HG03439 (cell line): ENCODE results near the gene RBM5.

Experiments
- ATAC-seq: cut with Tn5 transposase; IDR thresholded peaks from one replicate; pipeline ENCODE4 v1.9.1; 2021; ENCODE audit warnings: mild to moderate bottlenecking, moderate library complexity; ENCODE audit not compliant: unreplicated experiment

RBM5 gene

GRCh38 chr3:50158530-50159146 lies 69.9 kb downstream of the RBM5 start:
- no peak for ATAC-seq

- no peak for ATAC-seq
Observed at GRCh38 chr3:50160561-50160983, 71.9 kb downstream of the RBM5 start.

GRCh38 chr3:50161320-50161719 lies 72.6 kb downstream of the RBM5 start:
- no peak for ATAC-seq

- no peak for ATAC-seq
Observed at GRCh38 chr3:50162034-50162883, 73.5 kb downstream of the RBM5 start.

DNA sequence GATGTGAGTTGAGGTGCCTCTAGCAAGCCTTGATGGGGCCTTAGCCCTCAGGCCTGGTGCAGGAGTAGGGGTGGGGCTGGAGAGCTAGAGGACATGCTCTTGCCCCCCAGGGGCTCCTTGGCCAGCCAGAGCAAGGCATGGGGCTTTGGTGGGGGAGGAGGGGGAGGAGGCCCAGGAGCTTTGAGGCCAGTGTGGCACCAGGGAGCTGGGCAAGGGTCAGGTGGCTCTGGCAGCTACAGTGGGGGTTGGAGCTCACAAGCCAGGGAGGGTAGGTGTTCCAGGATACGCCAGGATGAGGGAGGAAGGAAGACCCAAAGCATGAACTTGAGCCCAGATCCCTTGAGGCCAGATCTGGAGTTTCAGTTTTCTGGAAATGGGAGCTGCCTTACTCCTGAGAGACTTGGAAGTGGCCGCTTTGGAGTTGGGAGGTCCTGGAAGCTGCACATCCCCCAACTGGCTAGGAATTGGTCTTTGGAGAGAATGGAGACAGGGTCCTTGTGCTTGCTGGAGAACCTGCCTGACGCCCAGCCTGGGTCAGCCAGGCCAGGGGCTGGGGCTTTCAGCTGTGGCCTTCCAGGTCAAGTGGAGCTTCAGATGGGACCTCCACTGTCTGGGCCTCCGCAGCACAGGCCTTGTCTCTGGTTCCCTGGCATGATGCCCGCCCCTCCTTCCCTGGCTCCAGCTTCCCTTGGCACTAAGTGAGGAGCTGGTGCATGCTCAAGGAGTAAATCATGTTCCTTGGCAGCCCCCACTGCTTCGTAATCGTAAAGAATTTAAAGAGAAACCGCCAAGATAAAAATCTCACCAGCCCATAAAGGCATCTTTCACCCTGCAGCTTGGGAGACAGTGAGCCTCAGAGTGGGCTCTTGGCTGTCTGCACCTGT lies 75.1 kb downstream of the RBM5 start:
- ATAC-seq = no peak

DNA sequence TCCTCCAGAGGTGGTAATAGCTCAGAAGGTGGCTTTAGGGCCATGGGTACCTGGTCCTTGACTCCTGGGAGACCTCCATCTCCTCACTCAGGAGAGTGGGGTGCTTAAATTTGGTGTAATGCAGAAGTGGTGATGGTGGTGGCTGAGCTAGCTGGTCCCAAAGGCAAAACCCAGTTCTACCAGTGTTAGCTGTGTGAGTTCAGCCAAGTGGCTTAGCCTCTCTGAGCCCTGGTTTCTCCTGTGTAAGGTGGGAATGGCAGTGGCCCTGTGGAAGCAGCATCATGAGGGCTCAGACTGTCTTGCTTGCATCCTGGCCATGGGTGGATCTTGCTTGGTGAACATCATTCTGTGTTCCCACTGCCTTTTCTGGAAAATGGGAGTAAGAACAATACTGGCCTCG lies 75.8 kb downstream of the RBM5 start:
- ATAC-seq = no peak

DNA sequence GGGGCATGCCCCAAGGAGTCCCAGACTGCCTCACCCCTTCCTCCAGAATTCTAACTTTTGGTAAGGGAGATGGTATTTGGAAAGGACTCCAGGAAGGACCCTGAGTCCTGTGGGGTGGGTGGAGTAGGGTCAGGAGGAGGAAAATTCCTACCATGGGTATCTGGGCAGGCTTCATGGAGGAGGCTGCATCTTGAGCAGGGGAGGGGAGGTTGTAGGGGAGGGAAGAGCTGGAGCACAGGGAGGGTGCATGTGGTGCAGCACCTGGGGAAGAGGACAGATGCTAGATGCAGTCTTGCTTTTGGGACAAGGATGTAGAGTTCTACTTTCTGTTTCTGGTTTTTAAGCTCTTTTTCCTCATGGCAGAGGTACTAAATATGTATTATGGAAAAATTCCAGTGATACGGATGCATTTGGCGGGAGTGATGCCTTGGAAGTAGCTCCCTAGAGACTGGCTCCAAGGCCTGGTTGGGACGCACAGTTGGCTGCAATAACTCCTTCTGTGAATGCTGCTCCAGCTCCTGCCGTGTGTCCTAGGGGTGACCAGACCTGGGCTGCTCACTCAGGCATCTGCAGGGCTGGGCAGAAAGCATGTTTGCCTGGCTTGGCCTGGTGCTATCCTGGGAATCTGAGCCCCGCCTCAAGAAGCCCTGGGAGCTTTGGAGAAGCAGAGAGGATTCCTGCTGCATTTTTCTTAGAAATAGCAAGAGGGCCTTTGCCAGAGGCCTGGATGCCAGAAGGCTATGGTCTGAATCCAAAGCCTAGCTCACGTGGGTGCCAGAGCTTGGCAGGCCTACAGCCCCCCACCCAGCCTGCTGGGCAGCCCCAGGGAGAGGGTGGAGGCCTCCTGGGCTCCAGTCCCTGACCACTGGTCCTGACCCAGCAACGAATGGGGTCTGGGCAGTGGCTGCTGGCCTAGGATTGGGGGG lies 76.5 kb downstream of the RBM5 start:
- ATAC-seq = no peak

DNA sequence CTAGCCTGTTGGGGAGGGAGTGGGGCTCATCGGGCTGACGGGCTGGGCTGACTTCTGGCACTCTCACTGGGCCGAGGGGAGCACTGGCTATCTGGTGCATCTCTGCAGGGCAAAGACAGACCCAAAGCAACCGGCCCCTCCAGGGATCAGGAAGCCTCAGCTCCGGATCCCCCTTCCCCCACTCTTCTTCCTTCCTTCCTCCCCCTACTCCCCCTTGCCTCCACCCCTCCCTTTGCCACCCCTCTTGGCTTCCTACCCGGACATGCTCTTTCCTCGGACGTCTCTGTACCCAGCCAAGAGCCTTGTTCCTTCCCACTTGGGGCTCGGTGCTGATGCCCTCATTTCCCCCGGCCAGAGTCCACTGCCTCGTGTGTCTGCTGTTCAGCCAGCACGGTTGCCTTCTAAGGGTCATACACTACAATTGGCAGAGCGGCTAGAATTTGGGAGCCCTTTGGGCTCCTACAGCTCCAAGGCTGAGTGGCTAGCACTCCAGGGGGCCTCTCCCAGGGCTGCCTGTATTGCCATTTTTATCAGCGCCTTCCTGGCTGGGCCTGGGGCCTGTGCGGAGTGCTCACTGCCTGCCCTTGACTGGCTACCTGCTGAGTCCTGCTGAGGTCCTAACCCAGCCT lies 77.3 kb downstream of the RBM5 start:
- ATAC-seq = no peak

GRCh38 chr3:50166620-50167019 lies 77.9 kb downstream of the RBM5 start:
- no peak for ATAC-seq

GRCh38 chr3:50167069-50167840 lies 78.5 kb downstream of the RBM5 start:
- ATAC-seq = no peak

DNA sequence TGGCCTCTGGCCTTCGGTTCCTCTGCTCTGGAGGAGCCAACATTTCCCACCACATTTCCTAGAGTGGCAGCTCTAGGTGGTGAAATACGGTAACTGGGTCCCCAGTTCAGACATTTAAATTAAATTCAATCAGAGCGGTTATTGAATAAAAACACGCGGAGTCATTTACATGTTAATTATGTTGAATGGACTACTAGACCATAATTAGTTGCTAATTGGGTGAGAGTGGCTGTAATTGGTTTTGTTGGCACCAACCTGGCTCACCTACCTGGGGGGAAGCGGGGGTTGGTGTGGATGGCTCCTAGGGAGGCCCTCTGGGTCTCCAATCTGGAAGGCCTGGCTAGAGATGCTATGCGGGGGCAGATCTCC lies 79.1 kb downstream of the RBM5 start:
- no peak for ATAC-seq

- no peak for ATAC-seq
Observed at GRCh38 chr3:50168388-50168787, 79.7 kb downstream of the RBM5 start.
